Activated T-cell treated with anti-CD3 and anti-CD28 coated beads, Interleukin-2, amount 50 U/mL, for 48 hours (primary cell): Measurements from ENCODE around the gene SRSF9.
"Not testable (repeated sequence)": the region's sequence is repeated elsewhere in the genome, so short reads cannot be mapped to it uniquely, and the experiment has no call there.

Source experiments
- DNase-seq, 2 experiments: peaks; one replicate each; pipeline ENCODE4 v3.0.0-alpha.2; 2020

SRSF9 gene

GRCh38 chr12:120469450-120470149 is at the start of gene SRSF9:
TSS of gene SRSF9 (minus strand) at chr12:120469748. CDS start at chr12:120469609, 139 bp downstream.
- DNase-seq: peak; percentile 98

GRCh38 chr12:120519324-120519723 is 49.8 kb upstream of the SRSF9 start:
- DNase-seq: not testable (repeated sequence)

- no peak for DNase-seq
Observed at GRCh38 chr12:120515496-120515895, 45.9 kb upstream of the SRSF9 start.

DNA sequence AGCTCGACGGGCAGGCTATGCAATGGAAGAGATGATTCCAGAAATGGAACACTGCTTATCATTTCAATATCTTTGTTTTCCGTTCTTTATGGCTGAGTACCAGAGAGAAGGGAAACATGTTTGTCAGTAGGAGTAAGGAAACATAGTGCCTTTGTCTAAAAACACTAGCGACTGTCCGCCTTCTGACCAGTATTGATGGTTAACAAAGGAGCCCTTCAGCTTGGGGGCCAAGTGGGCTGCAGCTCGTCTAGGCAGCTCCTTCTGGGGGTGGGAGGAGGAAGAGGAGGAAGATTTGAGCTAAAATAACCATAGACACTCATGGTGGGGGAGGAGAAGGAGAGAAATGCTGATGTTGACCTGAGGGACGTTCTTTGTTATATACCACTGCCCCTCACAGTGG is 44.5 kb upstream of the SRSF9 start:
- DNase-seq: no peak

DNA sequence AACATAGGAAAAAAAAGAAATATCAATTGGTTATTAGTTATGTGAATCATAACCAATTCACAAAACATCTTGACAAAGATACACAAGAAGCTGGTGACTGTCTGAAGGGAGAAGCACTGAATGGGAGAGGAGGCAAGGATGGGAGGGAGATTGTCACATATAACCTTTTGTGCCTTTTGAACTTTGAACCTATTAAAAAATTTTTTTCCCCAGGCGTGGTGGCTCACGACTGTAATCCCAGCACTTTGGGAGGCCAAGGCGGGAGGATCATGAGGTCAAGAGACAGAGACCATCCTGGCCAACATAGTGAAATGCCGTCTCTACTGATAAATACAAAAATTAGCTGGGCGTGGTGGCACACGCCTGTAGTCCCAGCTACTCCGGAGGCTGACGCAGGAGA is 39.0 kb upstream of the SRSF9 start:
- no peak for DNase-seq

DNA sequence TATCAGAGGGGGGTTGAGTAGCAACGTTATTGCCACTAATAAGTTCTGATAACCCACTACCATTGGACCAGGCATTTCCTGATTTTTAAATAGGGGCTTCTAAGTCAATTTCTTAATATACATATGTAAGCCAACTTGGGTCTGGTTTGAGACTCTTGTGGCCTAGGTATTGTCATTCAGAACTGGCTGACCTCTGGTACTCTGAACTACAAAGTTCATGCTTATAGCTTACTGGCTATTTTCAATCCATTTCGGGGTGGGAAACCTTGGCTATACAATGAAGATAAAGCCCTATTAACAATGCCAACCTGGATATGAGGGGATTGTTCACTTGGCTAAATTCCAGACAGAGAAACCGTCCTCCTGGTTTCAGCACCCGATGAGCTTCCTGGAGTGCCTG is 35.0 kb upstream of the SRSF9 start:
- DNase-seq: no peak

GRCh38 chr12:120500581-120500980 is 31.0 kb upstream of the SRSF9 start:
- no peak for DNase-seq

DNA sequence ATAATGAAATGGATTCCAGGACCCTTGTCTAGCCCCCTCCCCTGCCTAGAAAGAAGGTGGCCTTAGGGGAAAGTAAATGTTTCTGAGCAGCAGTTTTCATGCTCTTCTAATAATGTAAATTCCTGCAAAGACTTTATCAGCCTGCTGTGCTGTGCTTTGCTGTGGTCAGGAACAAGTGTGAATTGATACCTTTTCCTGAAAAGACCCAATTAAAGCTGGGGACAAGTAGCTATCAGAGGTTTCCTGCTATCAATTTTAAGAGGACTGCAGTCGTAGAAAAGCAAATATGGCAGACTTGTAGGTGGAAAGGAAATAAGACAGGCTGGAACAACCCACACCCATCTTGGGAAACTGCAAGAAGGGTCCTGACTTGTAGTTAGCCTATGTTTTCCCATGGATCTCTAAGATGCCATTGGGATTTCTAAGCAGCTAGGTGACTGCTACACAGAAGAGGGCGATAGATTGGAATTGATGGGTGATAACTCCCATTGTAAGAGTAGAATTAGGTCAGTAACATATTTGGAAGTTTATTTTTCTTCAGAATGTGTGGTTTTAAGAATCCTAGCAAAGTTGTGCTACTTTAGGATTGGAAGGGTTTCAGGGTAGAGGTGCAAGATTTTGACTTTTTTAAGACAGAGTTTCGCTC is 29.4 kb upstream of the SRSF9 start:
- DNase-seq: no peak

DNA sequence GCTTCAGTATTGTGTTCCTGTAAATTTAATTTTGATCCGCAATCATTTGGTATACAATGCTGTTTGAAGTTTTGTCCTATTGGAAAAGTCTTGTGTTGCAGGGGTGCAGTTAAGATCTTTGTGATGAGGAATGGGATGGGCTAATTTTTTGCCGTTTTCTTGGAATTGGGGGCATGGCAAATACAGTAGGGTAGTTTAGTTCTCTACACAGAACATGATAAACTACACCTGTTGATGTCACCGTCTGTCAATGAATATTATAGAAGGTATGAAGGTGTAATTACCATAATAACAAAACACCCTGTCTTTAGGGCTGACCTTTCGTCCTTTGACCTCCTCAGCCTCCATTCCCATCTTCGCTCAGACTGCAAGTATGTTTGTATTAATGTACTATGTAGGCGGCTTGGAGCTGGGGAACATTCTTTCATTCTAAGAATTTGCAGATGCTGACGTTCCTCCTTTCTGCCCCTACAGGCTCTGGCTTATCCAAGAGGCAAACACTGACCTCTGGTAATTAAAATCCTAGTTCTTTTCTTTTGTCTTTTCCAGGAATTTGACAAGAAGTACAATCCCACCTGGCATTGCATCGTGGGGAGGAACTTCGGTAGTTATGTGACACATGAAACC is 28.1 kb upstream of the SRSF9 start:
- DNase-seq: no peak

- peak; percentile 43 to 56 for DNase-seq
Observed at GRCh38 chr12:120496413-120497340, 27.1 kb upstream of the SRSF9 start.

DNA sequence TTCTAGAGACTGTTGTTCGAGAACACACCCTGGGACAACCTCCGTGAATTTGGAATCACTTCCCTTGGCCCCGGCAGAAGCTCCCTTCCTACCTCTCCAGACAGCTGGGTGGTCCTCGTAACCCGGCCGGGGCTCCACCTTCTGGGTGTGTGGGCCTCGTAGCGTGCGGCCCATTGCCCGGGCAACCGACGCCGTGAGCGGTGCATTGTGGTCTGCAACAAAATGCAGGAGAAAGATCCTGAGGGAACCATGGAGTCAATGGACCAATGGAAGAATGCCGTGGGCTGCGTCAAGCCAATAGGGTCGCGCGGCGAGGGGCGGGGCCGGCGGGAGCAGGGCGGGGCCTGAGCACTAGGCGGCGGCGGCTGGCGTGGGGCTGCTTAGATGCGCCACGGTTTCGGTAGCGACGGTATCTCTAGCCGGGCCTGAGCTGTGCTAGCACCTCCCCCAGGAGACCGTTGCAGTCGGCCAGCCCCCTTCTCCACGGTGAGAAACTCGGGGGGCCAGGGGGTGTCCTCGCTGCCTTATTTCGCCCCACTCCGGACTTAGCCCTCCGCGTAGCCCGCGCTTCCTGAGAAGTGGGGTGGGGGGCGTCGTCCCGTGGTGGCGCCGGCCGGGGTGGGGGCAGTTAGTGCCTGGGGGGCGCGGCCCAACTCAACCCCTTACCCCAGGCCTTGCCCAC is 26.3 kb upstream of the SRSF9 start, which contains the start of gene DYNLL1:
Gene DYNLL1, plus strand, starts transcription at position 383 of the 682 bp plus-strand sequence. CDS start 309 bp downstream, outside the sequence.
- peak; percentile 99 for DNase-seq

GRCh38 chr12:120495186-120495730 is 25.7 kb upstream of the SRSF9 start:
- DNase-seq: no peak

- DNase-seq: no peak
Observed at GRCh38 chr12:120490833-120491512, 21.4 kb upstream of the SRSF9 start.

DNA sequence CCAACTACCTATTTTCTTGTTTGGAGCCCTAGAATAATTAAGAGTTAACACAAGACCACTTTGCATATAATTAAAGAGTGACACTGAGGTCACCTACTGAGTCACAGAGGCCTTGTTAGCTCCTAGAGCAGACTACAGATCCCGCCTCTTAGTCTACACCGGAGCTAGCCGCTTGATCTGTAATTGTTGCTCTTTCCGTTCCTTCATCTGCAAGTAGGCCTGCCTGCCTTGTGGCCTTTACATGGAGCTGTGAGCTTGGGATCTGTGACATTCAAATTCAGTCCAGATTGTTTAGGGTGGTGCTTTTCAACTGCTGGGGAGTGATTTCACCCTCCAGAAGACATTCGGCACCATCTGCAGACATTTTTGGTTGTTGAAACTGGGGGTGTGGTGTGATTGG is 20.8 kb upstream of the SRSF9 start:
- DNase-seq: no peak

DNA sequence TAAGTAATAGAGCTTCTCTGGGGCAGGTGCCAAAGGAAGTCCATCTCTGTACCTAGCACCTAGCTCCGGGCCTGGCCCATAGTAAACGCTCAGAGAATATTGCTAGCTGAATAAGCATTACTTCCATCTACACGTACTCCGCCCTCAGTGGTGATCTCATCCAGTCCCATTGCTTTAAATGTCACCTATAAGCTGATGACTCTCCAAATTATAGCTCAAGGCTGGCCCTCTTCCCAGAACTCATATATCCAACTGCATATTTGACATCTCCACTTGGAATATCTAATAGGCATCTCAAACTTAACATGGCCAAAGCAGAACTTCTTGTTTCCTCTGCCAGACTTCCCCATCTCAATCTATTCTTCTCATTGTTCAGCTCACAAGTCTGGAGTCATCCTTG is 19.5 kb upstream of the SRSF9 start:
- no peak for DNase-seq

- DNase-seq: no peak
Observed at GRCh38 chr12:120488057-120488640, 18.6 kb upstream of the SRSF9 start.

DNA sequence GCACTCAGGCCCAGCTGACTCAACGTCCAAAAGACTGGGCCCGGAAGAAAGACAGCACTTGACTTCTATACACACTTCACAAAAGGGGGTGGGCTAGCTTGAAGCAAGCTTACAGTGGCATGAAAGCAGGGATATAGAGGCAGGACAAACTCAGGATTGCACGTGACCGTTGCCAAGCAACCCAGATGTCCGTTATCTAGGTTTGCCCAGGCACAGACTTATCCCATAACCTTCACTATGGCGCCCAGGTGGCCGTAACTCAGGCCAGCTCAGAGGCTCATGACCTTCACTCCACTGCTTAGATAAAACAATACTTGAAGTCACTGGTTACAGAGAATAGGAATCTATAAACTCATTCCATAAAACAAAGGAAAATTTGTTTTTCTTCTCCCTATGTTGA is 18.0 kb upstream of the SRSF9 start:
- not testable (repeated sequence) for DNase-seq

DNA sequence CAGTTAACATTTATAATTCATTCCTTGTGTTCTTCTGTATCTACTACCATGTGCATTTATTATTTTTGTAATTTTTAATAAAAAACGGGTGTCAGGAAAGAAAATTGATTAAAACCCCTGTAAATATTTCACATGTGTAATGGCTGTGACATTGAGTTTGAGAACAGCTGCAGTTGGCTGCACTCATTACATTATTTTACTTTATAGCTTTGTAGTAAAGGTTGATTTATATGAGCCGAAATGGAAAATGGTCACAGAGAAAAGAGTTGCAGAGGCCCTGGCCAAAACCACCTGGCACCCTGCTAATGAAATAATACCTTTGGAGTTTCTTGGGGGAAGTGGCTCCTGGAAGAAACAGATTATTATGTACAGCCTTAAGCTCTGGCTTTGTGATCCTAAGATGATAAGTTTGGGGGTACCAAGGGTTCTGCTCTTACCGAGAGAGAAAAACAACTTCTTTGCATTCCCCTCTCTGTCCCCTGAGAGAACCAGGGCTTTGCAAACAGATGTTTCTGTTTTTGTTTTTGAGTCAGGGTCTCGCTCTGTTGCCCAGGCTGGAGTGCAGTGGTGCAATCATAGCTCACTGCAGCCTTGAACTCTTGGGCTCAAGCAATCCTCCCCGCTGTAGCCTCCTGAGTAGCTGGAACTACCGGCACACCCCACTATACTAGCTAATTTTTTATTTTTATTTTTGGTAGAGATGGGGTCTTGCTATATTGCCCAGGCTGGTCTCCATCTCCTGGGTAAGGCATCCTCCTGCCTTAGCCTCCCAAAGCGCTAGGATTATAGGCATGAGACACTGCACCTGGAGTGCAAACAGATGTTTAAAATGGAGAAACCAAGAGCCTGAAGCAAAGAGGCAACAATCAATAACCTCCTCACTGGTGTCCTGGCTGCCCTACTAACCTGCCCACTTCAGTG is 16.7 kb upstream of the SRSF9 start:
- no peak for DNase-seq

DNA sequence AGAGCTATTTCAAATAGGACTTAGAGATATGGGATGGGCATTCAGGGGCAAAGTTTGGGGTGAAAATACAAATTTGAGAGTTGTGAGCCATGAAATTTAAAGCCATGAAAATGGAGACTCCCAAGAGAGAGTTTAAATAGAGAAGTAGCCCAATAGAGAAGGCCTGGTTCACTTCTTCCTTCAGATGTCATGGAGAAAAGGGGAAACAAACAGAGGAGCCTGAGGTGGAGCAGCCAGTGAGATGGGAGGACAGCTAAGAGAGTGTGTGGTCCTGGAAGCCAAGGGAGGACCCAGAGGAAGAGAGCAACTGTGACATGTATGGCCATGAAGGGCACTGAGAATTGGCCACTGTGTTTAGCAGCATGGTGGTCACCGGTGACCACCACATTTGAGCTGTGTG is 14.1 kb upstream of the SRSF9 start:
- no peak for DNase-seq
